SU-DHL-6 (cell line): ENCODE data around the gene IGIP.

ENCODE experiments used
- EZH2phosphoT487 ChIP-seq: fragments of 200-600 bp; sonication (generic), shearing (Covaris generic); conservative IDR thresholded peaks from 2 replicates; pipeline ENCODE4 v1.6.1; 2018; ENCODE audit warnings: mild to moderate bottlenecking, antibody characterized with exemption, low read length, moderate library complexity, mixed read lengths
- TF ChIP-seq, protein P1 (sequence below): fragments of 200-600 bp; sonication (generic); IDR thresholded peaks from one replicate; pipeline ENCODE4 v1.5.1; 2017; ENCODE audit warnings: antibody characterized with exemption, mild to moderate bottlenecking, low read length, moderate library complexity; ENCODE audit not compliant: insufficient read depth, poor library complexity, severe bottlenecking

DNA sequence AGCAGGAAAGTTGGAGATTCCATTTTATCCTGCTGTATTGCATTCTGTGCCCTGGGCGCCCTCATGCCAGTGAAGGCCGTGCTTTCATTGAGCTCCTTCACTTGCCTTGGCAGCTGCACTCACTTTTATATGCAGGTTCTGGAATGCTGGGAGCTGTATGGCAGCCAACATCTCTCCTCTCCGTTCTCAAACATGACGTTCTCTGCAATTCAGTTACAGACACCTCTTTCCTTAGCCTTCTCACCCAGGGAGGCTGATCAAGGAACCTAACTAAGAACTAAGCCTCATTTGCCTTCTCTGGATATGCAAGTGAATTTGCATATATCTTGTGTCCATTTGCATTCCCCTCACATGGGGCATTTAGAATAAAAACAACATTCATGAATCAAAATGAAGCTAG is 41.2 kb upstream of the IGIP start:
- TF ChIP-seq EZH2phosphoT487 = no peak
- TF ChIP-seq, protein P1, sequence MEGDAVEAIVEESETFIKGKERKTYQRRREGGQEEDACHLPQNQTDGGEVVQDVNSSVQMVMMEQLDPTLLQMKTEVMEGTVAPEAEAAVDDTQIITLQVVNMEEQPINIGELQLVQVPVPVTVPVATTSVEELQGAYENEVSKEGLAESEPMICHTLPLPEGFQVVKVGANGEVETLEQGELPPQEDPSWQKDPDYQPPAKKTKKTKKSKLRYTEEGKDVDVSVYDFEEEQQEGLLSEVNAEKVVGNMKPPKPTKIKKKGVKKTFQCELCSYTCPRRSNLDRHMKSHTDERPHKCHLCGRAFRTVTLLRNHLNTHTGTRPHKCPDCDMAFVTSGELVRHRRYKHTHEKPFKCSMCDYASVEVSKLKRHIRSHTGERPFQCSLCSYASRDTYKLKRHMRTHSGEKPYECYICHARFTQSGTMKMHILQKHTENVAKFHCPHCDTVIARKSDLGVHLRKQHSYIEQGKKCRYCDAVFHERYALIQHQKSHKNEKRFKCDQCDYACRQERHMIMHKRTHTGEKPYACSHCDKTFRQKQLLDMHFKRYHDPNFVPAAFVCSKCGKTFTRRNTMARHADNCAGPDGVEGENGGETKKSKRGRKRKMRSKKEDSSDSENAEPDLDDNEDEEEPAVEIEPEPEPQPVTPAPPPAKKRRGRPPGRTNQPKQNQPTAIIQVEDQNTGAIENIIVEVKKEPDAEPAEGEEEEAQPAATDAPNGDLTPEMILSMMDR = no peak
